K562 (cell line): ENCODE data around the gene LGALS3BP. TPM values are rescaled to one million over a fixed set of nuclear protein-coding genes. Genes with fewer than 3 reads are reported as not detected.
A peak's percentile ranks its signal among the peaks of the same experiment; 100 is the strongest.

Experiments
- ATAC-seq: fragments of 200-7000 bp; cut with Tn5 transposase; 3 replicates; pipeline ENCODE4 v1.9.1; 2020; ENCODE audit warnings: moderate library complexity
- BruUV-seq: library from RNA; stranded (reverse); fragments of 400-500 nt; replicated peaks from 2 replicates; lab custom pipeline; 2021; lab: Mats Ljungman, UMichigan
- CTCF ChIA-PET: fragments of 300-600 bp; formaldehyde crosslinking; extraction: SDS; loops from one replicate; lab custom pipeline; 2021; ENCODE audit warnings: low intra/inter-chr PET ratio; lab: Yijun Ruan, JAX
- POLR2A ChIA-PET: fragments of 300-600, 350-650 bp; sonication (Branson Sonifier 250); formaldehyde crosslinking; extraction: SDS; loops from one replicate; lab custom pipeline; 2021; ENCODE audit warnings: antibody characterized with exemption, inconsistent platforms; lab: Yijun Ruan, JAX
- DNase-seq, 4 experiments: peaks; one replicate each; pipeline versions ENCODE4 v3.0.0 to v3.0.0-alpha.2; 2011 to 2018; ENCODE audit warnings: low spot score in 3 of 4, mixed read lengths in 3 of 4; ENCODE audit errors: extremely low read depth in 1 of 4
- FAIRE-seq: peaks from 2 replicates; lab custom pipeline; 2011; peaks lifted over from hg19 to GRCh38; lab: Jason Lieb, UNC
- H2AFZ ChIP-seq: 2 replicates; pipeline ENCODE4 v1.6.0; 2011; ENCODE audit warnings: low read depth, low read length, control low read depth, inconsistent platforms
- H3K27ac ChIP-seq: fragments of 200-600 bp; 3 replicates; pipeline ENCODE4 v1.8.0; 2011; ENCODE audit warnings: low read depth, mild to moderate bottlenecking, control low read depth, inconsistent platforms, low read length, moderate library complexity, mixed read lengths; ENCODE audit errors: extremely low read depth
- H3K27me3 ChIP-seq, 2 experiments: fragments of 300-600 bp in 1 of 2; 2 replicates in 1 of 2; 3 replicates in 1 of 2; pipeline versions ENCODE4 v1.6.0 to v1.8.0; 2011; ENCODE audit warnings: inconsistent platforms in 2 of 2, low read length in 2 of 2, mild to moderate bottlenecking in 1 of 2, mixed read lengths in 1 of 2, moderate library complexity in 1 of 2; ENCODE audit not compliant: control insufficient read depth in 2 of 2, insufficient read depth in 2 of 2
- H3K36me3 ChIP-seq: fragments of 300-600 bp; 3 replicates; pipeline ENCODE4 v1.8.0; 2011; ENCODE audit warnings: mild to moderate bottlenecking, low read length, inconsistent platforms; ENCODE audit not compliant: control insufficient read depth, insufficient read depth
- H3K4me1 ChIP-seq, 2 experiments: fragments of 200-600 bp in 1 of 2; replicated peaks in 1 of 2; 2 replicates in 1 of 2; 3 replicates in 1 of 2; pipeline versions ENCODE4 v1.5.1 to v1.8.0; 2011; ENCODE audit warnings: inconsistent platforms in 2 of 2, low read length in 2 of 2, mild to moderate bottlenecking in 1 of 2, mixed read lengths in 1 of 2, moderate library complexity in 1 of 2; ENCODE audit not compliant: control insufficient read depth in 2 of 2, insufficient read depth in 2 of 2
- H3K4me2 ChIP-seq: 2 replicates; pipeline ENCODE4 v1.6.1; 2011; ENCODE audit warnings: low read length, control low read depth, inconsistent platforms, mixed read lengths; ENCODE audit not compliant: insufficient read depth
- H3K4me3 ChIP-seq: fragments of 200-600 bp; sonication (generic), shearing (Covaris generic); 2 replicates; pipeline ENCODE4 v1.5.1; 2016; ENCODE audit warnings: control low read depth, inconsistent platforms
- H3K79me2 ChIP-seq: fragments of 200-600 bp; 3 replicates; pipeline ENCODE4 v1.8.0; 2011; ENCODE audit warnings: low read length, inconsistent platforms; ENCODE audit not compliant: control insufficient read depth, insufficient read depth
- H3K9ac ChIP-seq, 2 experiments: 2 replicates each; pipeline versions ENCODE4 v1.6.0 to v1.6.1; 2011; ENCODE audit warnings: low read depth in 2 of 2, low read length in 2 of 2, control low read depth in 1 of 2, inconsistent platforms in 1 of 2, mild to moderate bottlenecking in 1 of 2, mixed read lengths in 1 of 2; ENCODE audit not compliant: insufficient read depth in 1 of 2
- H3K9me1 ChIP-seq: one replicate; pipeline ENCODE4 v1.6.0; 2011; ENCODE audit warnings: inconsistent platforms, mild to moderate bottlenecking, low read length, moderate library complexity; ENCODE audit not compliant: control insufficient read depth, insufficient read depth
- H3K9me3 ChIP-seq: replicated peaks from 2 replicates; pipeline ENCODE4 v1.5.1; 2011; ENCODE audit warnings: low read depth, low read length, inconsistent platforms; ENCODE audit not compliant: control insufficient read depth, insufficient read depth
- H4K20me1 ChIP-seq: replicated peaks from 2 replicates; pipeline ENCODE4 v1.6.1; 2011; ENCODE audit warnings: low read length, inconsistent platforms, mixed read lengths; ENCODE audit not compliant: control insufficient read depth, insufficient read depth
- BRF2 ChIP-seq: IDR thresholded peaks from 3 replicates; pipeline ENCODE4 v1.6.1; 2011; ENCODE audit warnings: borderline replicate concordance, mild to moderate bottlenecking; ENCODE audit not compliant: insufficient read length, insufficient read depth
- MCM2 ChIP-seq: fragments of 450-650 bp; IDR thresholded peaks from 2 replicates; pipeline ENCODE4 v1.6.1; 2017; ENCODE audit warnings: low read depth, mild to moderate bottlenecking
- NFATC3 ChIP-seq: fragments of 450-650 bp; IDR thresholded peaks from 2 replicates; pipeline ENCODE4 v1.6.1; 2017; ENCODE audit warnings: mild to moderate bottlenecking
- RBM39 ChIP-seq: fragments of 200-400 bp; formaldehyde crosslinking; optimal IDR thresholded peaks from 2 replicates; pipeline ENCODE3; 2018; ENCODE audit warnings: low read depth, low read length
- SRSF9 ChIP-seq: fragments of 200-400 bp; formaldehyde crosslinking; IDR thresholded peaks from 2 replicates; pipeline ENCODE4 v1.6.1; 2017; ENCODE audit warnings: low read depth, low read length, borderline replicate concordance
- TCF7 ChIP-seq: sonication (generic); IDR thresholded peaks from 2 replicates; pipeline ENCODE4 v1.6.1; 2016; ENCODE audit warnings: antibody characterized with exemption, borderline replicate concordance
- ZFP36 ChIP-seq: fragments of 150-350 bp; IDR thresholded peaks from 2 replicates; pipeline ENCODE4 v1.6.1; 2018; ENCODE audit warnings: low read length, low read depth; ENCODE audit not compliant: partially characterized antibody
- ZNF407 ChIP-seq: fragments of 450-650 bp; IDR thresholded peaks from 2 replicates; pipeline ENCODE4 v1.6.1; 2016; ENCODE audit warnings: low read depth
- WGBS: fragments of 100-300 bp; shearing (Covaris generic); methylation state at CpG from one replicate; pipeline ENCODE4 v1.1.6; 2016; ENCODE audit warnings: low coverage, mixed read lengths; ENCODE audit not compliant: insufficient coverage; ENCODE audit errors: missing lambda C conversion rate; 5-methylcytosine and 5-hydroxymethylcytosine counted together
- in situ Hi-C: fragments of 300-500 bp; cut with MboI; formaldehyde crosslinking; loops from 4 replicates; pipeline ENCODE4 v1.15.0; 2018; ENCODE audit warnings: inconsistent platforms, mixed read lengths
- intact Hi-C: fragments of 100-400 bp; cut with micrococcal nuclease; formaldehyde crosslinking; loops from 2 replicates; pipeline ENCODE4 v1.14.2; 2022
- polyA plus RNA-seq, 8 experiments: library from polyadenylated mRNA; depleted of rRNA in 4 of 8; stranded (reverse) in 5 of 8; unstranded in 3 of 8; fragments of >200 nt; fragmentation: Nextera tagmentation in 2 of 8; fragmentation: Illumina TruSeq in 1 of 8; extraction: Ambion mirVana in 2 of 8; extraction: Trizol in 1 of 8; gene quantifications; 2 replicates each; pipeline versions ENCODE4 v1.2.1 to v1.2.3, GENCODE V29; 2011 to 2014; ENCODE audit warnings: inconsistent platforms in 1 of 8, missing spikeins in 1 of 8
- total RNA-seq, 7 experiments: library from RNA; depleted of rRNA in 6 of 7; stranded (reverse); fragments of >200 nt in 6 of 7; fragmentation: Illumina TruSeq in 2 of 7; extraction: Trizol in 2 of 7; gene quantifications; 2 replicates each; pipeline versions ENCODE4 v1.2.1 to v1.2.3, GENCODE V29; 2011 to 2021; ENCODE audit warnings: low replicate concordance in 1 of 7

Gene LGALS3BP
- total and polyA plus RNA-seq, 9 of the 15 experiments (the other 6 are each of a cell fraction or from before 2014, with no cell fraction given): 0.39 to 5.3 (median 3.2) TPM

GRCh38 chr17:79014158-79014758 is 34.5 kb upstream of the LGALS3BP start:
- no peak overlapping the region for H3K9ac ChIP-seq

More at GRCh38 chr17:79014158-79014758, 34.5 kb upstream of the LGALS3BP start:
- intact Hi-C loops: no loop called here
- Histone ChIP-seq H2AFZ (no peak overlapping the region), H3K4me2 (no peak overlapping the region), H3K9me1 (no peaks in the 10 kb centered on the region), H3K27ac (no peak overlapping the region), H4K20me1 (no peaks in the 10 kb centered on the region), H3K4me1 (peaks cover 6 to 20% of the 10 kb centered on the region in 2 experiments), H3K4me3 (no peak overlapping the region), H3K79me2 (peaks cover 3% of the 10 kb centered on the region), H3K9me3 (no peaks in the 10 kb centered on the region), H3K27me3 (no peaks in the 10 kb centered on the region), H3K36me3 (no peaks in the 10 kb centered on the region)
- DNase-seq: no peak
- POLR2A ChIA-PET: interaction anchor here (0.6 kb wide), 1 partner anchor 275 kb away, joined by 3 read pairs; no protein-coding TSS in a partner anchor
- in situ Hi-C loops: no loop called here
- no peak for ATAC-seq
- no TSS peak for BruUV-seq
- FAIRE-seq: no peak
- TF ChIP-seq RBM39 (no peak), ZNF407 (no peak), ZFP36 (peak; percentile 71), TCF7 (no peak), BRF2 (no peak), SRSF9 (no peak), MCM2 (no peak), NFATC3 (no peak)
- WGBS: 45% methylated on average over 2 of the region's 2 CpGs
- CTCF ChIA-PET: no interaction called here
